ENCODE measurements around the gene SIAH3.
"Not testable (repeated sequence)": the region's sequence is repeated elsewhere in the genome, so short reads cannot be mapped to it uniquely, and the experiment has no call there.

SIAH3 gene

GRCh38 chr13:45778882-45779281 lies 72.7 kb downstream of the SIAH3 start:
- DNase-seq: no peak

DNA sequence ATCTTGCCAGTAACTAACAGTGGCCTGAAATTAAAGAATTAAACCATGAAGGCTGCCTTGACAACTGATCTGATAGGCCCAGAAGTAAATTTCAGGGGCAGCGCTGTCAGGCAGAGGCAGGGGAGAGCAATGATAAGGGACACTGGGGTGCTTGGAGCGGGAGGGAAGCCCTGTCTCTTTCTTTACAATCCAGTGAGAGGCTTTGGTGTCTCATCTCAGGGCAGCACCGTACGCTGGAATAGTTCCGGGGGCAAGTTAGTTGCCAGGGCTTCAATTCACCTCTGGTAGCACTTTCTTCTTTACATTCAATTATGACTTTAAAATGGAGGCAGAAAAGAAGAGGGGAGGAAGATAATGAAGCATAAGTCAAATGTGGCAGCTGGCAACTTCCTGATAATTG lies 74.8 kb downstream of the SIAH3 start:
- DNase-seq: no peak

GRCh38 chr13:45775401-45775963 lies 76.1 kb downstream of the SIAH3 start:
- no peak for DNase-seq

- DNase-seq: no peak
These were observed 77.6 kb downstream of the SIAH3 start for GRCh38 chr13:45773944-45774343.

- DNase-seq: no peak
These were observed 78.3 kb downstream of the SIAH3 start for GRCh38 chr13:45773236-45773635.

DNA sequence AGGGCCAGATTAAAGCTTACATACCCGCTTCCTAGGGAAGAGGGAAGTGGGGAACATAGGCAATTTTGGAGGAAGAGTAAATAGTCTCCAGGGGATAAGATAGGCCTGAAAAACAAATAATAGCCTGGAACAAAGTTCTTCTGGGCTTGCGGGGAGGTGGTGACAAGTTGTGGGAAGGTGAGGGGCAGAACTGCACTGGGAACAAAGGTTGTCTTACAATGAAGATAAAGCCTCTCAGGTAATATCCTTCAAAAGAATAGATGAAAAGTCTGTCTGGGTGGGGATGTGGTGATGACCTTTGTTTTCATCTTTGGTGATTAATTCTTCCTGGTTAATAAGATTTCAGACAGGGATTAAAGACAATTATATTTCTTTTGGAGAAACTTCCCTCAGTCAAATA lies 80.7 kb downstream of the SIAH3 start:
- no peak for DNase-seq

DNA sequence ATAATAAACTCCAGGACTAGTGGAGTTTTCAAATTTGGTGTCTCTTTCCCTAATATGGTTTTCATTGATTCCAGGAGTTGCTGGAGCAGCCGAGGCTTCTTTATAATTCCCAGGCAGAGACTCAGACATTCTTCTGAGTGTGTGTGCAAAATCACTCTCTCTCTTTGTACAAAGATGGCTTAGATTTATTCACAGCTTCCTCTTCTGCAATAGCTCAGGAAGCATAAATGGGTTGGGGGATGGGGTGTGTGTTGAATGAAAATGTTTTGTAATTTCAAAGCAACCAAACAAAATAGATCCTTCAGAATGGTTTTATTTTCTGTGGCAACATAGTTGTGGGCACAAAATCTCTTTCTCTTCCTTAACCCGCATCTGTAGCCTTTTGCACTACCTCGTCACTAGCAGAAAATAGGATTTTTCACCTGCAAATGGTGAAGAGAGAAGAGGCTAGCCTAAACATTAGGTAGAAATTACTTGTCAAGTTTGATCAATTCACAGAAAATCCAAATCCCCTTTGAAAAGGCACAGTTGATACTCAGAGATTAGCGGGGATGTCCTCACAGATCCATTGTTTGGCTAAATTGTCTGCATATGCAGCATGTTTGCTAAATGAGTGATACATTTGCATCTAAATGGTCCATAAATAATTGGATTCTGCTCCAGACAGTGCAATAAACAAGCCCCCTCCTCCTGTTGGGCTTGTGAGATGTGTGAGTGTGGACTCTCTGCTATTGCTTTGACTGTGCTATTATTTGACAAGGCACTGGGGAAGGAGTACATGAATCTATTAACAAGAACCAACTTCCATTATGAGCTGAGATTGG lies 82.7 kb downstream of the SIAH3 start:
- DNase-seq: no peak

GRCh38 chr13:45765464-45765863 lies 86.1 kb downstream of the SIAH3 start:
- DNase-seq: no peak

- DNase-seq: no peak
These were observed 88.1 kb downstream of the SIAH3 start for GRCh38 chr13:45763419-45763818.

DNA sequence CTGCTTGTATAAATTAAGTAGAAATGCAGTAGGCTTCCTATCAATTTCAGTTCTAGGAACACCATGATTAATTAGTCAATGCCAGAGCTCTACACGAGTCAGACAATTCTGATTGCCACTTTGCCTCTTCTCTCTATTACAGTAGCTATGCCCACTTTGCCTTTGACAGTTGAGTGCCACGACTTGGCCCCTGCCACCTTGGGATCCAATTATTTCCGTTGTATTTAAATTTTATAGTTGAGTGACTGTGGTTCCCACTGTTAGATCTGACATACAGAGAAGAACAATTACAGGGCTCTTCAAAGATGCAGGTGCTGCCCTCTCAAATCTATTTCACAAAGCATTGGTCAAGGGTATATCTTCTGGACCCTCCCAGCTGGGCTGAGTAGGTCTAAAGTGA lies 94.0 kb downstream of the SIAH3 start:
- DNase-seq: not testable (repeated sequence)

DNA sequence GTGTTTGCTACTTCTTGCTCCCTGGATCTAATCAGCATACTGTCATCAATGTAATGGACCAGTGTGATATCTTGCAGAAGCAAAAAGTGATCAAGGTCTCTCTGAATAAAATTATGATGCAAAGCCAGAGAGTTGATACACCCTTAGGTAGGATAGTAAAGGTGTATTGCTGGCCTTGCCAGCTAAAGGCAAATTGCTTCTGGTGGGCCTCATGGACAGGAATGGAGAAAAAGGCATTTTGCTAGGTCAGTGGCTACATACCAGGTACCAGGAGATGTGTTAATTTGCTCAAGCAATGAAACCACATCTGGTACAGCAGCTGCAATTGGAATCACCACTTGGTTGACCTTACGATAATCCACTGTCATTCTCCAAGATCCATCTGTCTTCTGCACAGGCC lies 95.1 kb downstream of the SIAH3 start:
- not testable (repeated sequence) for DNase-seq

GRCh38 chr13:45752510-45752909 lies 99.0 kb downstream of the SIAH3 start:
- no peak for DNase-seq

DNA sequence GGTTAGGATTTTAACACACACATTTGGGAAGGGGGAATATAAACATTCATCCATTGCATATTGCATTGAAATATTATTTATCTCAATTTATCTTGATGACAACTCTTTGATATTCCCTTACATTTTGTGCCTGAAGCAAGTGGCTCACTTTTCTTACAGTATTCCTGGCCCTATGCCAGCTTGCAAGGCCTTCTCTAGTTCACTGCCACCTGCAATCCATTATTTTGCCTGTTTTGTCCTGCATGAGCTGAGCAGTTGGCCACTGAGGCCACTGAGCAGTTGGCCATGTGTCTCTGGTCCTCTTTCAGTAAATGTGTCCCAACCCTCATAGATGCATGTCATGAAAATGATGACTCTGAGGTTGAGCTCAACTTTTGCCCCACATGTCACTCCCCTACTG lies 99.7 kb downstream of the SIAH3 start:
- DNase-seq: no peak

DNA sequence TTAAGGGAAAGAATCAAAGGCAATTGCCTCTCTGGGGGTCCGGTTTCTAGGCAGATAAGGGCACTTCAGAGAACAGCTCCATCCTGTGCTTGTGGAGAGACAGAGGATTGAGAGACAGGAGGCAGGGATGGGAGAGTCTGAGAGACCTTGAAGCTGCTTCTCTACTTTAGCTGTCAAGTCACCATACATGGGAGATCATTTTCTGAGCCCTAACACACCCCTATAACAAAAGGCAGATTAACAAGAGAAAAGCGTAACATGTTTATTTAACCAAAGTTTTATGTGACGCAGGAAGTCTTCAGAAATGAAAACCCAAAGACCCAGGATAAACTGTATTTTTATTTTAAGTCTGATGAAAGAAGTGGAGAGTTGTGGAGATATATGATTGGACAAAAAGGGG lies 101.0 kb downstream of the SIAH3 start:
- no peak for DNase-seq

DNA sequence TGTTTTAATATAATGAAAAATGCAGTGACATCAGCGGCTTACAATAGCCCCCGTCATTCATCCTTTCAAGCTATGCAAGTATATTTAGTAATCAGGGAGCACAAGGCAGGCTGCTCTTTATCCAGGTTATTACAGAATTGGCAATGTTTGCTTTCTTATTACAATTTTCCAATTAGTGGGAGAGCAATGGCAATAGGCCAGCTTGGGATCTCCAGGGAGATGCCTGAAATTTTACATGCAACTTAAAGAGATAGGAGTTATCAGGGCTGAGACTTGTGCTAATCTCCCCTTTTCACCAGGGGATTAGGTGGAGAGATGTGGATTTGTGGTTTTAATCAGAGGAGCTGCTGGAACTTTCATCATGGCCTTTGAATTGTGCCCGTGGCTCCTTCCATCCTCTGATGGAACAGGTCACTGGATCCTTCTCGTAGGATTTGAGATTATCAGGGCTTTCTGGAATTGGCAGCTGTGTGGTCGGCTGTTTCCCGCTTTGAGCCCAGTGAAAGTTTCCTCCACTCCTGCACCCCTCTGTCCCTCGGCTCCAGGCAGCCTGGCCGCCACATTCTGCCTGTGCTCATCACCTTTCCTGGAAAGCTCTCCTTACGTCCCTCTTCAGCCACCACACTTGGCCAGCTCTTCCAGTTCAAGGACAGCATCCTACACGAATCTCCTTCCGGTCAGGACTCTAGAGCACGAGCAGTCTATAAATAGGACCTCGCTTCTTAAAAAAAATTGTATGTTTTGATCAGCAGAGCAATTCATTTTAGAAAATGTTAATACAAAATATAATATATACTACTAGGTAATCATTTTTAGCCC lies 102.4 kb downstream of the SIAH3 start:
- no peak for DNase-seq

GRCh38 chr13:45747071-45747470 lies 104.5 kb downstream of the SIAH3 start:
- no peak for DNase-seq

DNA sequence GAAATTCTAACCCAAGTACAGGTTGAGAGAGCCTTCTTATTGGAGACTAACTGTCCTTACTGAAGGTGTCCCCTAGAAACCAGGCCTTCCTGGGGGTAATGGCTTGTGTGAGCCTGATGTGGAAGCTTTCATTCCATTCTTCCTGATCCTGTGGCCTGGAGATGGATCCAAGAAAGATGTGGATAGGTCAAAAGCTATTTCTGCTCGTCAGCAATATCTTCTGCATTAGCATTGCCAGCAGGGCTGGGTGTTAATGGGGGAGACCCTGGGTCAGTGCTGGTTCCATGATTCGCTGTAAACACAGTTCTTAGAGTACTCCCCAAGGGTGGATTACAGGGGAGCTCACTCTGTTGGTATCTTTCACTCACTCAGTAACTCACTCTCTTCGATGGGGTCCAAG lies 106.6 kb downstream of the SIAH3 start:
- no peak for DNase-seq

GRCh38 chr13:45742985-45743384 lies 108.6 kb downstream of the SIAH3 start:
- no peak for DNase-seq

DNA sequence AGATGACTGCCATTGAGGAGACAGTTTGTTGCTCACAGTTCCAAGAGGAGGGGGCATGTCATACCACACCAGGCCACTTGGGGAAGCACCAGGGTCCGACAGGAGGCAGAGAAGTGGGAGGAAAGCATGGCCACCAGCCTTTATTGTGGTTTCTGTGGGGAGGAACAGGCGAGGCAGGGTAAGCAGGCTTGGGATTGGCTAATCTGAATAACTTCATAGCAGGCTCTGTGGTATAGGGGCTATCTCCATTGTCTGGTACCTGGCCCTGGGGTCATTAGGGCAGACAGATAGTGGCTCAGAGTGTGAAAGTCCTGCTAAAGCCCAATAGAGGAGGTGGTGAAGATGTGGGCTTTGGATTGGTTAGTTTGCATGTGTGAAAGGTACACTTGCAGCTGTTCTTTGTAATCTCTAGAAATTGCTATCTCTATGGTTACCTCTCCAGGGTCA lies 114.0 kb downstream of the SIAH3 start:
- DNase-seq: no peak

- no peak for DNase-seq
These were observed 118.2 kb downstream of the SIAH3 start for GRCh38 chr13:45733361-45733760.

DNA sequence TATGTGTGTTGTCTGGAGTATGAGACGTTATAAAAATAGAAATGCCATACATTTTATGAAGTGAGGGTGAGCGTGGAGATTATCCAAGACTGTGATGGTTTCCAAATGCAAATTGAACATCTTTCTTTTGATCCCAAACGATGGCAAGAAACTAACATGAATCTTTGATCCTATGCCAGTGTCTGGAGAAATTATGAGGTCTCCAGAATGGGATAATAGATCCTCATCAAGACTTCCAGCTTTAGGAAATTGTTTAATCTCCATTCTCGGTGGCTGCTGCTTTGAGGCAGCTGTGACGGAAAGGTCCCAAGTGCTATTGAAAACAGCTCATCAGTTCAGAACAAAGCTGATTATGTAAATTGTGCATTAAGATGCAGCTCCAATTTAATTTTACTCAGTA lies 118.6 kb downstream of the SIAH3 start:
- no peak for DNase-seq

DNA sequence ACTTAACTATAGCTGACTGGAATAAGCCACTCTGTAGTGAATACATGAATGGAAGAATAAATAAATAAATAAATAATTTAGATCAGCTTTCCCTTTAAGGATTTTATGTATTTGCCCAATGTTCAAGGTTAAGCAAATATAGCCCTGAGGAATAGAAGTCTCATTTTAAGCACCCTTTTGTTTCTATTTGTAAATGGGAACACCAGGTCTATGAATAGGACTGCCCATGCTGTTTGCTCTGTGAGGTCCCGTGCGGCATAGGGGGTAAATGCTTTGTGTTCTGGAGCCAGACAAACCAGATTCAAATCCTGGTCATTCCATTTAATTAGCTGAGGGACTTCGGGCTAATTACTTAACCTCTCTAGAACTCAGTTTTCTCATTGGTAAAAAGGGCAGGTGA lies 120.1 kb downstream of the SIAH3 start:
- DNase-seq: no peak

DNA sequence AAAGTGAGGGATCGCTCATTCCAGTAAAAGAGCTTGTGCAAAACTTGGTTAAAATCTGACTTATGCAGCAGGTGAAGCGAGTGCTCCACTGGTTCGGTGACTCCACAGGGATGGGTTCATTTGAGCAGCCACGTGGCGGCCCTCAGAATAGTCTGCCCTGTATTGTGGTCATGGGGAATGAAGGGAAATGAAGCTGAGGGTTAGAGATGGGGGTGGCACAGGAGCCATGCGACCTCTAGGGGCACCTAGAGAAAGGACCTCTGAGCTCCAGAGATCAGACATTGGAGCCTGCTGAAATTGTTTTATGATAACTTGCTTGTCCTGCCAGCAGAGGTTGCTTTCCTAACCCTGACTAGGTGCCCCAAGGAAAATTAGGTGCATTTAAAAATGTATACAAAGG lies 122.8 kb downstream of the SIAH3 start:
- DNase-seq: no peak

Measured in CD4-positive, alpha-beta T cell treated with Interleukin-15 for 1 hour (primary cell).